ENCODE data around the gene PPP1R16B.

DNA sequence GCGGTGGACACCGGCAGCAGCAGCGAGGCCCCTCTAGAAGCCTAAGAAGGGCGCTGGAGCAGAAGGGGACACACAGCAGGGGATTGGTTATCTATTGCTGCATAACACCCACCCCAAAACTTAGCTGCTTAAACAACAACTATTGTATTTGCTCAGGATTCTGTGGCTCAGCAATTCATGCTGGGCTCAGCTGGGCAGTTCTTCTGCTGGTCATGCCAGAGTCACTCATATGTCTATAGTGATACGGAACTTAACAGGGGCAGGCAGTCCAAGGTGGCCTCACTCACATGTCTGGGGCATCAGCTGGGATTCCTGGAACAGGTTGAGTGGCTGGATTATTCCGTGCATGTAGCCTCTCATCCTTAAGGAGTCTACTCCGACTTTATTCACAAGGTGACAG lies 17.6 kb upstream of the PPP1R16B start:
- TF ChIP-seq, protein P1, sequence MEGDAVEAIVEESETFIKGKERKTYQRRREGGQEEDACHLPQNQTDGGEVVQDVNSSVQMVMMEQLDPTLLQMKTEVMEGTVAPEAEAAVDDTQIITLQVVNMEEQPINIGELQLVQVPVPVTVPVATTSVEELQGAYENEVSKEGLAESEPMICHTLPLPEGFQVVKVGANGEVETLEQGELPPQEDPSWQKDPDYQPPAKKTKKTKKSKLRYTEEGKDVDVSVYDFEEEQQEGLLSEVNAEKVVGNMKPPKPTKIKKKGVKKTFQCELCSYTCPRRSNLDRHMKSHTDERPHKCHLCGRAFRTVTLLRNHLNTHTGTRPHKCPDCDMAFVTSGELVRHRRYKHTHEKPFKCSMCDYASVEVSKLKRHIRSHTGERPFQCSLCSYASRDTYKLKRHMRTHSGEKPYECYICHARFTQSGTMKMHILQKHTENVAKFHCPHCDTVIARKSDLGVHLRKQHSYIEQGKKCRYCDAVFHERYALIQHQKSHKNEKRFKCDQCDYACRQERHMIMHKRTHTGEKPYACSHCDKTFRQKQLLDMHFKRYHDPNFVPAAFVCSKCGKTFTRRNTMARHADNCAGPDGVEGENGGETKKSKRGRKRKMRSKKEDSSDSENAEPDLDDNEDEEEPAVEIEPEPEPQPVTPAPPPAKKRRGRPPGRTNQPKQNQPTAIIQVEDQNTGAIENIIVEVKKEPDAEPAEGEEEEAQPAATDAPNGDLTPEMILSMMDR (IDR thresholded peaks at IDR 0.05), result no peak
- no peak for TF ChIP-seq POLR2A (IDR thresholded peaks at IDR 0.05)

Measured in prostate gland (tissue), 2 donors.